Gastroesophageal sphincter (tissue), 3 donors: Measurements from ENCODE around the gene OMP.

Experiments used
- POLR2A ChIP-seq, 2 donors: fragments of 450-650 bp; IDR thresholded peaks; one replicate each; pipeline ENCODE4 v1.6.1; 2017; ENCODE audit warnings: antibody characterized with exemption in 2 of 2, mild to moderate bottlenecking in 2 of 2, moderate library complexity in 1 of 2
- TF ChIP-seq, protein P1 (sequence below), 4 experiments: fragments of 200-600 bp in 2 of 4; fragments of 450-650 bp in 2 of 4; sonication (generic) in 1 of 4; IDR thresholded peaks; one replicate each; pipeline ENCODE4 v1.5.1; 2017 to 2019; ENCODE audit warnings: antibody characterized with exemption in 4 of 4, mild to moderate bottlenecking in 2 of 4, moderate library complexity in 2 of 4

DNA sequence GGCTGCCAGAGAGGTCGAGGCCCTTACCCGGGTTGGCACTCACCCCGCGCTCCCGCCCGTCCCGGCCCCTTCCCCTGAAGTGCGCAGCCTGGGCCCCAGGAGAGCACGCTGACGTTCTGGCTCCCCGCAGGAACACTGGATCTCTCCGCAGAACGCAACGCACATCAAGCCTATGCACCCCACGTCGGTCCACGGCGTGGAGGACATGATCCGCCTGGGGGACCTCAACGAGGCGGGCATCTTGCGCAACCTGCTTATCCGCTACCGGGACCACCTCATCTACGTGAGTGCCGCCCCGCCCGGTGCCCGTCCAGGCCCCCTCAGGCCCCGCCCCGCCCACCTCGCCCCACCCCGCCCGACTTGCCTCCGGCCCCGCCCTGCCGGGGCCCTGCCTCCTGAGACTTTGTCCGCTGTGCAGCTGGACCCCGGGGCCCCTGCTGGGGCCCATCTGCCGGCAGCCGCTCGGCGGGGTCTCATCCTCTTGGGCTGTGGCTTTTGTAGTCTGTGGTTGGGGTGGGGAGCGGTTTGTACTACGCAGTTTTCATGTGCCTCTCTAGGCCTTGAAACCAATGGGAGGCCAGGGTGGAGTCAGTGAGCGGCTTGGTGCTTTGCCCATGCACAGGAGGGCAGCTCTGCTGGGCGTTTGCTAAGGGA is 45.2 kb downstream of the OMP start:
- TF ChIP-seq, protein P1, sequence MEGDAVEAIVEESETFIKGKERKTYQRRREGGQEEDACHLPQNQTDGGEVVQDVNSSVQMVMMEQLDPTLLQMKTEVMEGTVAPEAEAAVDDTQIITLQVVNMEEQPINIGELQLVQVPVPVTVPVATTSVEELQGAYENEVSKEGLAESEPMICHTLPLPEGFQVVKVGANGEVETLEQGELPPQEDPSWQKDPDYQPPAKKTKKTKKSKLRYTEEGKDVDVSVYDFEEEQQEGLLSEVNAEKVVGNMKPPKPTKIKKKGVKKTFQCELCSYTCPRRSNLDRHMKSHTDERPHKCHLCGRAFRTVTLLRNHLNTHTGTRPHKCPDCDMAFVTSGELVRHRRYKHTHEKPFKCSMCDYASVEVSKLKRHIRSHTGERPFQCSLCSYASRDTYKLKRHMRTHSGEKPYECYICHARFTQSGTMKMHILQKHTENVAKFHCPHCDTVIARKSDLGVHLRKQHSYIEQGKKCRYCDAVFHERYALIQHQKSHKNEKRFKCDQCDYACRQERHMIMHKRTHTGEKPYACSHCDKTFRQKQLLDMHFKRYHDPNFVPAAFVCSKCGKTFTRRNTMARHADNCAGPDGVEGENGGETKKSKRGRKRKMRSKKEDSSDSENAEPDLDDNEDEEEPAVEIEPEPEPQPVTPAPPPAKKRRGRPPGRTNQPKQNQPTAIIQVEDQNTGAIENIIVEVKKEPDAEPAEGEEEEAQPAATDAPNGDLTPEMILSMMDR (IDR thresholded peaks at IDR 0.05), result no peak
- TF ChIP-seq POLR2A (IDR thresholded peaks at IDR 0.05), result no peak
